HCT116 (cell line): ENCODE results near the gene MBNL2.

Source experiments
- CTCF ChIP-seq, 3 experiments: fragments of 200-600 bp in 1 of 3; sonication (generic) in 1 of 3; IDR thresholded peaks in 2 of 3; conservative IDR thresholded peaks in 1 of 3; 2 replicates each; pipeline ENCODE4 v1.5.1; 2012 to 2017; ENCODE audit warnings: low read depth in 2 of 3, low read length in 2 of 3, antibody characterized with exemption in 1 of 3, borderline replicate concordance in 1 of 3, control low read depth in 1 of 3, mild to moderate bottlenecking in 1 of 3, mixed read lengths in 1 of 3, mixed run types in 1 of 3, moderate library complexity in 1 of 3; ENCODE audit not compliant: insufficient read depth in 1 of 3
- EGR1 ChIP-seq: IDR thresholded peaks from 2 replicates; pipeline ENCODE4 v1.6.1; 2012; ENCODE audit warnings: low read depth
- POLR2A ChIP-seq: IDR thresholded peaks from 2 replicates; pipeline ENCODE4 v1.7.0; 2011; ENCODE audit warnings: borderline replicate concordance; ENCODE audit not compliant: insufficient read depth, insufficient read length; ENCODE audit errors: extremely low read depth
- RAD21 ChIP-seq: IDR thresholded peaks from 2 replicates; pipeline ENCODE4 v1.6.1; 2012; ENCODE audit warnings: low read depth, mild to moderate bottlenecking

- TF ChIP-seq CTCF (IDR thresholded peaks at IDR 0.05 in 2 of 3, conservative IDR thresholded peaks at IDR 0.05 in 1 of 3; ENCODE audit: borderline replicate concordance in 1 of 3, insufficient read depth in 1 of 3, low read depth in 2 of 3, low read length in 2 of 3) (no peak), EGR1 (no peak), POLR2A (no peak), RAD21 (no peak)
Observed at GRCh38 chr13:97397267-97397666, 175.1 kb downstream of the MBNL2 start.
